Naive thymus-derived CD4-positive, alpha-beta T cell (primary cell): ENCODE results near the gene CCDC149. TPM values are rescaled to one million over a fixed set of nuclear protein-coding genes. Genes with fewer than 3 reads are reported as not detected.

ENCODE experiments used
- ATAC-seq: fragments of 150-1000 bp; cut with Tn5 transposase; 2 replicates; pipeline ENCODE4 v1.10.0; 2021; ENCODE audit warnings: mild to moderate bottlenecking, moderate library complexity
- CTCF ChIA-PET: fragments of 350-600 bp; sonication (Branson Sonifier 250); formaldehyde crosslinking; loops from one replicate; lab custom pipeline; 2021; ENCODE audit warnings: antibody characterized with exemption; lab: Charles Lee
- POLR2A ChIA-PET: fragments of 350-600 bp; sonication (Branson Sonifier 250); formaldehyde crosslinking; loops from one replicate; lab custom pipeline; 2021; ENCODE audit warnings: antibody characterized with exemption, inconsistent platforms; lab: Charles Lee
- DNase-seq, 9 donors: peaks; one replicate each; pipeline versions ENCODE4 v3.0.0 to v3.0.0-alpha.2; 2020 to 2022; ENCODE audit warnings: mixed read lengths in 1 of 9
- H3K27ac ChIP-seq: one replicate; pipeline ENCODE4 v1.7.0; 2013; ENCODE audit warnings: mild to moderate bottlenecking, low read depth, low read length, moderate library complexity
- H3K27me3 ChIP-seq, 2 donors: one replicate each; pipeline ENCODE4 v1.7.0; 2013; ENCODE audit warnings: low read length in 2 of 2, mild to moderate bottlenecking in 2 of 2, moderate library complexity in 2 of 2; ENCODE audit not compliant: control insufficient read depth in 2 of 2, insufficient read depth in 2 of 2
- H3K36me3 ChIP-seq, 3 experiments: 1 replicate in 2 of 3; 2 replicates in 1 of 3; pipeline ENCODE4 v1.7.0; 2013; ENCODE audit warnings: low read length in 3 of 3, mild to moderate bottlenecking in 3 of 3, moderate library complexity in 1 of 3; ENCODE audit not compliant: insufficient read depth in 3 of 3, control insufficient read depth in 2 of 3
- H3K4me1 ChIP-seq, 2 donors: one replicate each; pipeline ENCODE4 v1.7.0; 2013; ENCODE audit warnings: low read length in 2 of 2, mild to moderate bottlenecking in 2 of 2, moderate library complexity in 1 of 2; ENCODE audit not compliant: control insufficient read depth in 2 of 2, insufficient read depth in 2 of 2
- H3K4me3 ChIP-seq: 2 replicates; pipeline ENCODE4 v1.7.0; 2013; ENCODE audit warnings: mild to moderate bottlenecking, low read length
- H3K9me3 ChIP-seq, 3 experiments: 1 replicate in 2 of 3; 2 replicates in 1 of 3; pipeline ENCODE4 v1.7.0; 2013; ENCODE audit warnings: low read length in 3 of 3; ENCODE audit not compliant: control insufficient read depth in 2 of 3
- H3K27ac Mint-ChIP-seq, 9 donors: one replicate each; pipeline ENCODE4 v1.8.0; 2020 to 2022; ENCODE audit warnings: mixed read lengths in 9 of 9, mild to moderate bottlenecking in 8 of 9, moderate library complexity in 5 of 9, inconsistent platforms in 2 of 9
- H3K27me3 Mint-ChIP-seq, 5 donors: one replicate each; pipeline ENCODE4 v1.8.0; 2021 to 2022; ENCODE audit warnings: mixed read lengths in 5 of 5, mild to moderate bottlenecking in 1 of 5
- H3K36me3 Mint-ChIP-seq, 5 donors: one replicate each; pipeline ENCODE4 v1.8.0; 2020 to 2022; ENCODE audit warnings: mixed read lengths in 5 of 5, mild to moderate bottlenecking in 3 of 5, inconsistent platforms in 1 of 5
- H3K4me1 Mint-ChIP-seq, 7 donors: one replicate each; pipeline ENCODE4 v1.8.0; 2020 to 2022; ENCODE audit warnings: mixed read lengths in 7 of 7, mild to moderate bottlenecking in 3 of 7, inconsistent platforms in 1 of 7
- H3K4me3 Mint-ChIP-seq, 10 donors: one replicate each; pipeline ENCODE4 v1.8.0; 2020 to 2022; ENCODE audit warnings: mild to moderate bottlenecking in 10 of 10, mixed read lengths in 10 of 10, moderate library complexity in 6 of 10, inconsistent platforms in 2 of 10
- H3K9me3 Mint-ChIP-seq, 11 donors: one replicate each; pipeline ENCODE4 v1.8.0; 2020 to 2022; ENCODE audit warnings: mixed read lengths in 11 of 11, mild to moderate bottlenecking in 4 of 11, inconsistent platforms in 1 of 11, moderate library complexity in 1 of 11
- intact Hi-C, 2 donors: fragments of 100-400 bp; cut with micrococcal nuclease; formaldehyde crosslinking; loops; one replicate each; pipeline ENCODE4 v1.15.1; 2023
- polyA plus RNA-seq, 2 donors: library from polyadenylated mRNA; unstranded; fragments of 300-500 nt; fragmentation: Illumina TruSeq; gene quantifications; one replicate each; pipeline ENCODE4 v1.2.3, GENCODE V29; 2021
- total RNA-seq, 6 experiments: library from RNA in 5 of 6; stranded (reverse) in 5 of 6; gene quantifications; 1 replicate in 5 of 6; 2 replicates in 1 of 6; pipeline ENCODE4 v1.2.3 and lab custom pipeline; 2021 to 2026

CCDC149 gene
- total and polyA plus RNA-seq, 7 experiments from 2014 or later, result 0.19 to 6.7 (median 0.36) TPM; not detected in 3

- H3K4me3 ChIP-seq, result no peak overlapping the region
- CTCF ChIA-PET, result no interaction called here
- Mint-ChIP-seq H3K4me3 (no peak overlapping the region), H3K9me3 (peaks cover 0 to 12% (median 4%) of the 10 kb centered on the region in 11 donors), H3K4me1 (no peaks in the 10 kb centered on the region), H3K27me3 (peaks cover 0 to 13% (median 0%) of the 10 kb centered on the region in 5 donors), H3K27ac (no peak overlapping the region), H3K36me3 (peaks cover 0 to 7% (median 0%) of the 10 kb centered on the region in 5 donors)
- no peaks in the 10 kb centered on the region for H3K27me3 ChIP-seq
- intact Hi-C loops, result no loop called here
- DNase-seq (no peak), ATAC-seq (no peak)
- H3K4me1 ChIP-seq, result no peaks in the 10 kb centered on the region
- no peaks in the 10 kb centered on the region for H3K36me3 ChIP-seq
- no peaks in the 10 kb centered on the region for H3K9me3 ChIP-seq
- POLR2A ChIA-PET, result no interaction called here
- H3K27ac ChIP-seq, result no peak overlapping the region
Observed at GRCh38 chr4:24809815-24810405, 102.9 kb downstream of the CCDC149 start.

GRCh38 chr4:24809376-24809775 is 103.5 kb downstream of the CCDC149 start:
- Histone ChIP-seq H3K27ac (no peak overlapping the region), H3K4me3 (no peak overlapping the region), H3K36me3 (no peaks in the 10 kb centered on the region), H3K4me1 (no peaks in the 10 kb centered on the region), H3K9me3 (no peaks in the 10 kb centered on the region), H3K27me3 (no peaks in the 10 kb centered on the region)
- Mint-ChIP-seq H3K4me3 (no peak overlapping the region), H3K27ac (no peak overlapping the region), H3K4me1 (no peaks in the 10 kb centered on the region), H3K9me3 (peaks cover 0 to 12% (median 4%) of the 10 kb centered on the region in 11 donors), H3K27me3 (peaks cover 0 to 8% (median 0%) of the 10 kb centered on the region in 5 donors), H3K36me3 (peaks cover 0 to 7% (median 0%) of the 10 kb centered on the region in 5 donors)
- intact Hi-C loops, result no loop called here
- DNase-seq (no peak), ATAC-seq (no peak)
- ChIA-PET POLR2A (no interaction called here), CTCF (no interaction called here)

GRCh38 chr4:24808955-24809354 is 103.9 kb downstream of the CCDC149 start:
- no peak overlapping the region for H3K4me3 Mint-ChIP-seq
- H3K9me3 Mint-ChIP-seq, result peaks cover 0 to 12% (median 4%) of the 10 kb centered on the region in 11 donors
- Histone ChIP-seq H3K4me3 (no peak overlapping the region), H3K27ac (no peak overlapping the region), H3K9me3 (no peaks in the 10 kb centered on the region), H3K36me3 (no peaks in the 10 kb centered on the region), H3K27me3 (no peaks in the 10 kb centered on the region), H3K4me1 (no peaks in the 10 kb centered on the region)
- CTCF ChIA-PET, result no interaction called here
- H3K27ac Mint-ChIP-seq, result no peak overlapping the region
- peaks cover 0 to 7% (median 0%) of the 10 kb centered on the region in 5 donors for H3K36me3 Mint-ChIP-seq
- peaks cover 0 to 9% (median 0%) of the 10 kb centered on the region in 5 donors for H3K27me3 Mint-ChIP-seq
- no peaks in the 10 kb centered on the region for H3K4me1 Mint-ChIP-seq
- POLR2A ChIA-PET, result no interaction called here
- ATAC-seq (no peak), DNase-seq (no peak)
- intact Hi-C loops, result no loop called here

- Histone ChIP-seq H3K27ac (no peak overlapping the region), H3K9me3 (no peaks in the 10 kb centered on the region), H3K36me3 (no peaks in the 10 kb centered on the region), H3K4me3 (no peak overlapping the region), H3K27me3 (no peaks in the 10 kb centered on the region), H3K4me1 (no peaks in the 10 kb centered on the region)
- no peak for DNase-seq
- H3K4me1 Mint-ChIP-seq, result no peaks in the 10 kb centered on the region
- ChIA-PET CTCF (no interaction called here), POLR2A (interaction anchor here (0.6 kb wide), 1 partner anchor 545 kb away, joined by 3 read pairs; no protein-coding TSS in a partner anchor)
- peaks cover 0 to 7% (median 0%) of the 10 kb centered on the region in 5 donors for H3K36me3 Mint-ChIP-seq
- peaks cover 0 to 12% (median 1%) of the 10 kb centered on the region in 5 donors for H3K27me3 Mint-ChIP-seq
- H3K9me3 Mint-ChIP-seq, result peaks cover 0 to 12% (median 4%) of the 10 kb centered on the region in 11 donors
- H3K27ac Mint-ChIP-seq, result no peak overlapping the region
- no peak for ATAC-seq
- intact Hi-C loops, result no loop called here
- no peak overlapping the region for H3K4me3 Mint-ChIP-seq
Observed at GRCh38 chr4:24808261-24808660, 104.6 kb downstream of the CCDC149 start.

- Histone ChIP-seq H3K4me1 (no peaks in the 10 kb centered on the region), H3K36me3 (no peaks in the 10 kb centered on the region), H3K4me3 (no peak overlapping the region), H3K27ac (no peak overlapping the region), H3K27me3 (no peaks in the 10 kb centered on the region), H3K9me3 (no peaks in the 10 kb centered on the region)
- ChIA-PET CTCF (no interaction called here), POLR2A (interaction anchor here (0.6 kb wide), 1 partner anchor 545 kb away, joined by 3 read pairs; no protein-coding TSS in a partner anchor)
- no peaks in the 10 kb centered on the region for H3K4me1 Mint-ChIP-seq
- ATAC-seq, result no peak
- no peak overlapping the region for H3K27ac Mint-ChIP-seq
- intact Hi-C loops, result no loop called here
- H3K4me3 Mint-ChIP-seq, result no peak overlapping the region
- peaks cover 0 to 12% (median 4%) of the 10 kb centered on the region in 11 donors for H3K9me3 Mint-ChIP-seq
- peaks cover 3 to 17% (median 6%) of the 10 kb centered on the region in 5 donors for H3K27me3 Mint-ChIP-seq
- DNase-seq, result no peak
- H3K36me3 Mint-ChIP-seq, result peaks cover 0 to 7% (median 0%) of the 10 kb centered on the region in 5 donors
Observed at GRCh38 chr4:24807611-24808010, 105.2 kb downstream of the CCDC149 start.

GRCh38 chr4:24806206-24806990 is 106.4 kb downstream of the CCDC149 start:
- H3K9me3 ChIP-seq, result no peaks in the 10 kb centered on the region
- DNase-seq, result no peak
- no peak overlapping the region for H3K27ac ChIP-seq
- no peak for ATAC-seq
- Mint-ChIP-seq H3K4me3 (no peak overlapping the region), H3K27ac (no peak overlapping the region), H3K9me3 (peaks cover 0 to 5% (median 0%) of the 10 kb centered on the region in 11 donors), H3K27me3 (peaks cover 14 to 20% (median 18%) of the 10 kb centered on the region in 5 donors), H3K4me1 (no peaks in the 10 kb centered on the region), H3K36me3 (peaks cover 0 to 3% (median 0%) of the 10 kb centered on the region in 5 donors)
- no peaks in the 10 kb centered on the region for H3K36me3 ChIP-seq
- ChIA-PET POLR2A (no interaction called here), CTCF (no interaction called here)
- no peak overlapping the region for H3K4me3 ChIP-seq
- no peaks in the 10 kb centered on the region for H3K4me1 ChIP-seq
- H3K27me3 ChIP-seq, result no peaks in the 10 kb centered on the region
- intact Hi-C loops, result no loop called here
